ENCODE data around the gene MAGEB3.

The MAGEB3 gene

DNA sequence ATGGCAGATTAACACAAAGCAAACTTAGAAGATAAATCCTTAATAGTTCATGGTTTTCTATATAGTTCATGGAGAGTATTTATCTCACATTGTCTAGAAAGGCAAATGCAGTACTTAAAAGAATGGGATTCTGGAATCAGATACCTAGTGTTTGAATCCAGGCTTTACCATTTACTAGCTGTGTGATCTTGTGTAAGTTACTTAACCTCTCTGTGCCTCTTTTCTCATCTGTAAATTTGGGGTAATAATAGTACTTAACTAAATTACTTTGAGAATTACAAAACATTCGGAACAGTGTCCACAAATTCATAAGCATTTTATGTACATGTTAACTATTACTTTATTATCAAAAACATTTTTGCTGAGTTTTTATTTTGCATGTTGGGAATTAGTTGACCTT, 32.3 kb downstream of the MAGEB3 start:
- no peak overlapping the region for H3K4me3 ChIP-seq (ENCODE audit: control insufficient read depth, low read depth, low read length)
- no peak for DNase-seq (ENCODE audit: low read depth)
- TF ChIP-seq, protein P1, sequence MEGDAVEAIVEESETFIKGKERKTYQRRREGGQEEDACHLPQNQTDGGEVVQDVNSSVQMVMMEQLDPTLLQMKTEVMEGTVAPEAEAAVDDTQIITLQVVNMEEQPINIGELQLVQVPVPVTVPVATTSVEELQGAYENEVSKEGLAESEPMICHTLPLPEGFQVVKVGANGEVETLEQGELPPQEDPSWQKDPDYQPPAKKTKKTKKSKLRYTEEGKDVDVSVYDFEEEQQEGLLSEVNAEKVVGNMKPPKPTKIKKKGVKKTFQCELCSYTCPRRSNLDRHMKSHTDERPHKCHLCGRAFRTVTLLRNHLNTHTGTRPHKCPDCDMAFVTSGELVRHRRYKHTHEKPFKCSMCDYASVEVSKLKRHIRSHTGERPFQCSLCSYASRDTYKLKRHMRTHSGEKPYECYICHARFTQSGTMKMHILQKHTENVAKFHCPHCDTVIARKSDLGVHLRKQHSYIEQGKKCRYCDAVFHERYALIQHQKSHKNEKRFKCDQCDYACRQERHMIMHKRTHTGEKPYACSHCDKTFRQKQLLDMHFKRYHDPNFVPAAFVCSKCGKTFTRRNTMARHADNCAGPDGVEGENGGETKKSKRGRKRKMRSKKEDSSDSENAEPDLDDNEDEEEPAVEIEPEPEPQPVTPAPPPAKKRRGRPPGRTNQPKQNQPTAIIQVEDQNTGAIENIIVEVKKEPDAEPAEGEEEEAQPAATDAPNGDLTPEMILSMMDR (conservative IDR thresholded peaks at IDR 0.05; ENCODE audit: control insufficient read depth, insufficient read depth, low read depth, low read length), result no peak

DNA sequence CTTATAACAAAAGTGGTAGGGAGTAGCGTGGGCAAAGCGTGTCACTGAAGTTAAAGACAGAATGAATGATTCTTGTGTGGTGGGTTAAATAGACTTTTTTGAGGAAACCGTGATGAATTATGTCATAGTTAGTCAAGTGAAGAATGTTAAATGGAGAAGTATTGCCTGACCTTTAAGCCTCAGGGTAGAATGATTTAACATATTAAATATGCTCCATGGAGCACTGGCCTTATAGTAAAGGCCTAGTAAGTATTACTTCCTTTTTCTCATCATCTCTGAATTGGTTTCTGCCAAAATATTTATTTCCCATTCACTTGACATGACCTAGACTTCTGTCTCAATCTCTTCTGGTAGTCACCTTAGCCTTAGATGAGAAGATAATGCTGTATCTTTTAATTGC, 40.2 kb downstream of the MAGEB3 start:
- DNase-seq (ENCODE audit: low read depth), result no peak
- TF ChIP-seq, protein P1 (conservative IDR thresholded peaks at IDR 0.05; ENCODE audit: control insufficient read depth, insufficient read depth, low read depth, low read length), result no peak
- no peak overlapping the region for H3K4me3 ChIP-seq (ENCODE audit: control insufficient read depth, low read depth, low read length)

- no peak overlapping the region for H3K4me3 ChIP-seq (ENCODE audit: control insufficient read depth, low read depth, low read length)
- DNase-seq (ENCODE audit: low read depth), result peak; percentile 54
- TF ChIP-seq, protein P1 (conservative IDR thresholded peaks at IDR 0.05; ENCODE audit: control insufficient read depth, insufficient read depth, low read depth, low read length), result peak; percentile 39
Measured at GRCh38 chrX:30275498-30275897, 45.0 kb downstream of the MAGEB3 start.

DNA sequence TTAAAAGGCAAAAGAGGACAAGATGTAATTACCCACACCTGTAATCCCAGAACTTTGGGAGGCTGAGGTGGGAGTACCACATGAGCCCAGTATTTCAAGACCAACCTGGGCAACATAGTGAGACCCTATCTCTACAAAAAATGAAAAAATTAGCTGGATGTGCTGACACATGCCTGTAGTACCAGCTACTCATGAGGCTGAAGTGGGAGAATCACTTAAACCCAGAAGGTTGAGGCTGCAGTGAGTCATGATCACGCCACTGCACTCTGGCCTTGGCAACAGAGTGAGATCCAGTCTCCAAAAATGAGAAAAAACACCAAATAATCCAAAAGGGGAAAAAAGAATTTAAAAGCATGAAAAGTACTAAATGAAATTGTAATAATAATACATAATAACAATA, 47.9 kb downstream of the MAGEB3 start:
- peak; percentile 84 for DNase-seq (ENCODE audit: low read depth)
- H3K4me3 ChIP-seq (ENCODE audit: control insufficient read depth, low read depth, low read length), result no peak overlapping the region
- TF ChIP-seq, protein P1 (conservative IDR thresholded peaks at IDR 0.05; ENCODE audit: control insufficient read depth, insufficient read depth, low read depth, low read length), result no peak

DNA sequence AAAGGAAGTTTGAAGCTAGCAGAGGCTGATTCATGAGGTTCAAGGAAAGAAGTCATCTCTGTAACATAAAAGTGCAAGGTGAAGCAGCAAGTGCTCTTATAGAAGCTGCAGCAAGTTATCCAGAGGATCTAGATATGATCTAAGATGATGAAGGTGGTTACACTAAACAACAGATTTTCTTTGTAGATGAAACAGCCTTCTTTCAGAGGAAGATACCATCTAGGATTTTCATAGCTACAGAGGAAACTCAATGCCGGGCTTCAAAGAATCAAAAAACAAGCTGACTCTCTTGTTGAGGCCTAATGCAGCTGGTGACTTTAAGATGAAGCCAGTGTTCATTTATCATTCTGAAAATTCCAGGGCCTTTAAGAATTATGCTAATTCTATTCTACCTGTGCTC, 50.0 kb downstream of the MAGEB3 start:
- DNase-seq (ENCODE audit: low read depth), result no peak
- no peak overlapping the region for H3K4me3 ChIP-seq (ENCODE audit: control insufficient read depth, low read depth, low read length)
- TF ChIP-seq, protein P1 (conservative IDR thresholded peaks at IDR 0.05; ENCODE audit: control insufficient read depth, insufficient read depth, low read depth, low read length), result no peak

GRCh38 chrX:30282527-30282926, 52.1 kb downstream of the MAGEB3 start:
- H3K4me3 ChIP-seq (ENCODE audit: control insufficient read depth, low read depth, low read length), result no peak overlapping the region
- peak; percentile 36 for DNase-seq (ENCODE audit: low read depth)
- TF ChIP-seq, protein P1 (conservative IDR thresholded peaks at IDR 0.05; ENCODE audit: control insufficient read depth, insufficient read depth, low read depth, low read length), result no peak
